Measurements from ENCODE around the gene NTNG1.

GRCh38 chr1:107401704-107402103, 260.9 kb downstream of the NTNG1 start:
- TF ChIP-seq CTCF (IDR thresholded peaks at IDR 0.05; ENCODE audit: insufficient read depth, low read depth, low read length) (no peak), EZH2 (IDR thresholded peaks at IDR 0.05; ENCODE audit: insufficient read depth, low read length) (no peak)
